CD4-positive, alpha-beta T cell treated with Interleukin-2 at 100 ng/mL for 4 hours (primary cell): Measurements from ENCODE around the gene TCAF2.
"Not testable (repeated sequence)": the region's sequence is repeated elsewhere in the genome, so short reads cannot be mapped to it uniquely, and the experiment has no call there.

ENCODE experiments used
- DNase-seq: peaks from one replicate; pipeline ENCODE4 v3.0.0-alpha.2; 2020; ENCODE audit warnings: low spot score

Gene TCAF2

GRCh38 chr7:143620646-143621045 is at the start of gene TCAF2:
TSS of gene TCAF2 (plus strand) at chr7:143620974.
- DNase-seq: peak; percentile 61

GRCh38 chr7:143571501-143571900 is 49.3 kb upstream of the TCAF2 start, which contains the start of gene CTAGE15:
TSS of gene CTAGE15 (plus strand) at chr7:143571801. CDS start at chr7:143571818, 17 bp downstream.
- DNase-seq: not testable (repeated sequence)

DNA sequence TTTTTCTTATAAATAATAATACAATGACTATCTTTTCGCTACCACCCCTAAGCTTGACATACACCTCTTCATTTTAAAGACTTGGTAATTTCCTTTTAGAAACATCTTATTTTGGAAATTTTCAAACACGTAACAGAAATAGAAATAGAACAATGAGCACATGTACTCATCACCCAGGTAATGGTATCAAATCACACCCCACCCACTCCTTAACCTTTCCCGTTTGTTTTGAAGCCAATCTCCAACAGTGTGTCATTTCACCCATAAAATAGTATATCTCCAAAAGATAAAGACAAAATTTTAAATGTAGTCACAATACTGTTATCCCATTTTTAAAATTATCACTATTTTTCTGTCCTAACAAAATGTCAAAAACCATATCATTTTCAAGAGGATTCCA is 32.6 kb upstream of the TCAF2 start:
- DNase-seq: not testable (repeated sequence)

GRCh38 chr7:143589897-143590296 is 30.9 kb upstream of the TCAF2 start:
- not testable (repeated sequence) for DNase-seq

GRCh38 chr7:143598086-143598485 is 22.7 kb upstream of the TCAF2 start:
- DNase-seq: not testable (repeated sequence)

DNA sequence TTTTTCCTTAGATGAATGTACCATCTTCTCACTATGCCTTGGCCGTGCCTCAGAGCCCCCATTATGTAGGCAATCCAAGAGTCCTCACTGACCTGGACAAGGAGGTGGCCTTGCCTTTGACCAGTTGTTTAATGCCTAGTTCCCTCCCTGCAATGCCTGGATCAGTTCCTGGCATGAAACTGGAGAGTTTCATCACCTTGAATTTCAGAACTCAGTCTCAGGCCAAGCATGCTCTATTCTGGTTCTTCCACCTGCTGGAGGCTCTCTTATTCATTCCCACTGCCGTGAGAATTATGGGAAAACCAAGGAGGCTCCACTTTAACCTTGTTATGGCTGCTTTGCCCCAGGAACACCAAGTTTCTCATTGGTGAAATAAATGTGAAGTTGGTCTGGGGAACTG is 17.2 kb upstream of the TCAF2 start:
- not testable (repeated sequence) for DNase-seq

- DNase-seq: not testable (repeated sequence)
These were observed 14.7 kb upstream of the TCAF2 start for GRCh38 chr7:143606088-143606487.

GRCh38 chr7:143615545-143615944 is 5.2 kb upstream of the TCAF2 start:
- not testable (repeated sequence) for DNase-seq

GRCh38 chr7:143617204-143617603 is 3.6 kb upstream of the TCAF2 start:
- not testable (repeated sequence) for DNase-seq

- DNase-seq: not testable (repeated sequence)
These were observed 716 bp upstream of the TCAF2 start for GRCh38 chr7:143620058-143620457.

DNA sequence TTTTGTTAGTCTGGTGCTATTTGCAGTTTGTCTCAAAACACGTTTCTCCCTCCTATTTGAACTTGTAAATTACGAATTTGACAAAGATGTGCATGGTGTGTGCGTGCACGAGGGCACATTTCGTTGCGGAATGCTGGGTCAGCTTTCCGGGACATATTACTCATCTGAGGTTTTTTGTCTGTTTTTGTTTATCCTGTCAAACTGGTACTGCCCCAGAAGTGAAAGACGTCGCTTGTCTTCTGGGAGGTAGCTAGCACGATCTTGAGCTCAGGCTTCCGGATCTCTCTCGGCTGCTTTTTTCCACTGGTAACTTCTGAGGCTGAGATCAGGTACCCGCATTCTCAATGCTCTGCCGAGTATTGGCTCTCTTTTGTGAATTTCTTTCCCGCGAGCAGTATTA is 401 bp downstream of the TCAF2 start:
- not testable (repeated sequence) for DNase-seq

DNA sequence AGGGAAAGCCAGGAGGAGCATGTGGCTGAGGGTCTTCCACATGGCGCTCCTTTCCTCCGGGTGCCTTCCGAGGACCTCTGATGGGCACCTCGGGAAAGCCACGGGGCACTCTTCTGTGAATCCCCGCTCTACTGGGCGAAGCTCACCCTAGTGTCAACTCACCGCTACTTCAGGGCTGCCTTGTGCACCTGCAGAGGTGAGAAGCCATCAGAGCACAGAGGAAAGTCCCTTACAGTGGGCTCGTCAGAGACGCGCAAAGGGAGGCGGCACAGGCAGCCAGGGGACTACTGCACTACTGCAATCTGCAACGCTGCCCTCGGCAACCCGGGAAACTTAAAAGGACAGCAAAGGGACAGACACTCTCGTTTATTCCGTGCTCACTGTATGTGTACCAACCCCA is 1.4 kb downstream of the TCAF2 start:
- not testable (repeated sequence) for DNase-seq

- DNase-seq: not testable (repeated sequence)
These were observed 9.9 kb downstream of the TCAF2 start for GRCh38 chr7:143630653-143631052.

GRCh38 chr7:143632506-143632905 is 11.7 kb downstream of the TCAF2 start:
- DNase-seq: not testable (repeated sequence)

- not testable (repeated sequence) for DNase-seq
These were observed 12.3 kb downstream of the TCAF2 start for GRCh38 chr7:143633013-143633618.

DNA sequence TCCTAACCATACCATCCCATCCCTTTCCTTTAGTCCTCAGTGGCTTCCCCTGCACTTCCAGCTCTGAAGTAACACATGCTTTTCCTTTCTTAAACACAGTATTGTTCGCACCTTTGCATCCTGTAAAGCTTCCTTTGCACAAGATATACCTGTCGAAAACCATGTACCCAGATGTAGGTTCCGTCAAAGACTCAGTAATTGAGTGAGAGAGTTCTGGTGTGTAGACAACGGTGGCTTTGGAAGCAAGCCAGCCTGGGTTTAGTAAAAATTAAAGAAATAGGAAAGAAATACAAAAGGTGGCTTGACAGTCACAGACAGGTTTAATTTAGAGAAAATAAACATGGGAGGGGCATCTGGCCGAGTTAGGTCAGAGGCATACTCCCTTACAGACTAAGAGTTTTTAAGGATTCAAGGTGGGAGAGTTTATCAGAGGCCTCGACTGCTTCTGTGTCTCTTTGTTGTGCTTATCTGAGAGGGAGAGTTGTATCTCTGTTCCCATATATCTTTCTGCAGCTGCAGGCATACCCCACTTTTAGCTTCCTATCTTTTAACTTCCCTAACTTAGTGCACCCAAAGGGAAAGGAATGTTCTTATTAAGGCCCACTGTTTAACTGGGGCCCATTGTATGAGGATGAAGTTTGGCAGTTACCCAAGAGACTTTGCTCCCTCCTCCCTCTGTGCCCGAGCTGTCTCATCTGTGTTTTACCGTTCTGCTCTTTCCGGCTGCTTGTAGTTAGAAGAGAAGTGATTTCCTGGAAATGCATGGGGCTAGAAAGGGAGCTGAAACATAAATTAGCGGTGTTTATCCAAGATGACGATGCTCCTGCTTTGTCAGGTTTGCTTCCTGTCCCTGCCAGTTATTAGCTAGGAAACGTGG is 14.8 kb downstream of the TCAF2 start:
- DNase-seq: not testable (repeated sequence)

DNA sequence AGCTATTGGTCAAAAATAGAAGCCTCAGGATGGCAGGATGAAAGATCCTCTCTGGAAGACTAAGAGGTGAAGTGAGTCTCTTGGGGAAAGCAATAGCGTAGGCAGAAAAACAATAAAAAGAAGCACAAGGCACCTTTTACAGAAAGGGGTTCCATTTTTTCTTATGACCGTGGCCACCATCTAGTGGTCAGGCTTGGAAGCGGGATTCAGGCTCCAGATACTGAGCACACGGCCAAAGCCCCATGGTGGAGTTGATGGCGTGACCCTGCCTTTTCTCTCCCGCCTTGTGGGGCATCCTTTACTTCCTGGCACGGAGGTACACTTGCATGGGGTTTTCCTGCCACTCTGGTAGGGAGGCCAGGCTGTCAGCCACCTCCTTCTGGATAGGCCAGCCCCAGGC is 18.6 kb downstream of the TCAF2 start:
- not testable (repeated sequence) for DNase-seq

DNA sequence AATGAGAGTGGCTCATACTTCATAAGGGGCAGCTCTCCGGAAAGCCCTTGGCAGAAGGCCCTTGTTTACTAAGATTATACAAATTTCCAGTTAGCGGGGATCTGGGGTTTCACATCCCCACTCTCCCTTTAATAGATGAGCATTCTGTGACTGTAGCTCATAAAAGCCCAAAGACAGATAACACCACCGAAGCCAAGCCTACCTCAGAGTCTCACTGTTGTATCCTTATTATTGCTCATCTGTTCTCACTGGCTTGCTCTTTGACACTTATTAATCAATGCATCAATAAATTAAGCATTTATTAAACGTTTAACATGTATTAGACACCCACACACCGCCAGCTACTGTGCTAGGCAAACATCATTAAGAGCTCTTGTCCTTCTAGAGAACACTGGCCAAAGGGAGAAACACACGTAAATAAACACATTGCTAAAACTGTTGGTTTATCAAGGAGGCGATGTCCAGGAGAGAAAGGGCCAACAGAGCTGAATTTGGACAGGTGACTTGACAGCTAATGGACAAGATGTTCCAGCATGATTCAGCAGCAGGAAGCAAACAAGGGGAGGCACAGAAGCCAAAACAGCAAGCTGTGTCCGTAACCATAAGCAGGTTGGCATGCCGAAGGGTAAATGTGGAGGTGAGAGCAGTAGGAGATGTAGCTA is 19.9 kb downstream of the TCAF2 start:
- DNase-seq: not testable (repeated sequence)

DNA sequence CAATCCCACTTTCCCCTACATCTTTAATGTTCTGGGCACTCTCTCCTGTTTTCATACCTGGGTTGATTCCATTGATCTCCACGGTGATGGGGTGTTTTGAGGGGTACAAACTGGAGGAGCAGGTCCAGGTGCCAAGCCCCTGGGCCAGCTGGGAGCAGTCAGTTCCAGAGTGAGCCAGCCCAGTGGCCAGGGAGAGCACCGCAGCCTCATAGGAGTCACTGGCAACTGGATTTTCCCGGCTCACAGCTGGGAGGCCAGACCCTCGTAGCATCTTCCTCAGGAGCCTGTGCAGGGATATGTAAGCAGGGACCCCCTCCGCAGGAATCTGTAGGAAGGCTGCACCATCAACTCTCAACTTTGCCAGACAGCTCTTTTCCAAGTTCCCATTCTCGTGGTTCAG is 25.8 kb downstream of the TCAF2 start:
- not testable (repeated sequence) for DNase-seq

GRCh38 chr7:143649902-143650301 is 29.1 kb downstream of the TCAF2 start:
- DNase-seq: not testable (repeated sequence)

GRCh38 chr7:143650447-143650846 is 29.7 kb downstream of the TCAF2 start:
- not testable (repeated sequence) for DNase-seq
